Measurements from ENCODE around the gene TMEM221.
A peak's percentile ranks its signal among the peaks of the same experiment; 100 is the strongest.

TMEM221 gene

DNA sequence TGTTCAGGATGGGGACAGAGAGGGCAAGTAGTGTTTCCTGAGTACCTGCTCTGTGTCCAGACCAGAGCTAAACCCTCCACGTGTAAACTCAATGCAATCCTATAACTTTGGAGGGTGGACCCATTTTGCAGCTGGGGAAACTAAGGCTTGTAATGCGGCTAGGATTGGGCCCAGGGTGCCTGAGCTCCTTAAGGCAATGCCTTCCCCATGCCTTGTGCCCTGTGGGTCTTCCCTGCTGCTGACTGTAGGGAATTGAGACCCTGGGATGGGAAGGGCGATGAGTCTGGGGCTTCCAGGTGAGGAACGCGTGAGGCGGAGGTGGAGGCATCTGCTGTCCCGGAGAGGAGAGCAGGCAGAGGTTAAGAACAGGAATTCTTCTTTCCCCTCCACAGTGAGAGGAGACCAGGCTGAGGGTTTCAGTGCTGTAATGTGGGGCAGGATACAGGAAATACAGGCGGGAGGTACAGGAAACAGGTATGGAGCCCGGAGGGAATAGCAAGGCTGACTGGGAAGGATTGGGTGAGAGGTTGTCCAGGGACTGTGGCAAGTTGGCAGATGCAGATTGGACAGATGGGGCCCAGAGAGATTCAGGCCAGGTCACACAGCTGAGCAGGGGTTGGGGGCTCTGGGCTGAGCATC is 41.0 kb upstream of the TMEM221 start:
- Histone ChIP-seq H3K36me3 (ENCODE audit: insufficient read depth, insufficient read length, low read length) (peaks cover 6% of the 10 kb centered on the region), H3K27me3 (ENCODE audit: insufficient read depth, insufficient read length) (no peaks in the 10 kb centered on the region), H3K4me3 (ENCODE audit: insufficient read length, low read depth) (no peak overlapping the region), H3K9me3 (ENCODE audit: insufficient read depth, low read length) (no peaks in the 10 kb centered on the region), H3K4me1 (ENCODE audit: insufficient read depth, insufficient read length) (peaks cover 15% of the 10 kb centered on the region), H3K9ac (ENCODE audit: insufficient read length, low read depth) (no peak overlapping the region)
- TF ChIP-seq YY1 (IDR thresholded peaks at IDR 0.05; ENCODE audit: insufficient read depth, insufficient read length) (no peak), SUZ12 (IDR thresholded peaks at IDR 0.05; ENCODE audit: extremely low read depth, insufficient read depth, insufficient read length) (no peak), ZNF274 (IDR thresholded peaks at IDR 0.05; ENCODE audit: low read depth, low read length) (no peak)
- no peak for DNase-seq (ENCODE audit: low read depth, low spot score)

DNA sequence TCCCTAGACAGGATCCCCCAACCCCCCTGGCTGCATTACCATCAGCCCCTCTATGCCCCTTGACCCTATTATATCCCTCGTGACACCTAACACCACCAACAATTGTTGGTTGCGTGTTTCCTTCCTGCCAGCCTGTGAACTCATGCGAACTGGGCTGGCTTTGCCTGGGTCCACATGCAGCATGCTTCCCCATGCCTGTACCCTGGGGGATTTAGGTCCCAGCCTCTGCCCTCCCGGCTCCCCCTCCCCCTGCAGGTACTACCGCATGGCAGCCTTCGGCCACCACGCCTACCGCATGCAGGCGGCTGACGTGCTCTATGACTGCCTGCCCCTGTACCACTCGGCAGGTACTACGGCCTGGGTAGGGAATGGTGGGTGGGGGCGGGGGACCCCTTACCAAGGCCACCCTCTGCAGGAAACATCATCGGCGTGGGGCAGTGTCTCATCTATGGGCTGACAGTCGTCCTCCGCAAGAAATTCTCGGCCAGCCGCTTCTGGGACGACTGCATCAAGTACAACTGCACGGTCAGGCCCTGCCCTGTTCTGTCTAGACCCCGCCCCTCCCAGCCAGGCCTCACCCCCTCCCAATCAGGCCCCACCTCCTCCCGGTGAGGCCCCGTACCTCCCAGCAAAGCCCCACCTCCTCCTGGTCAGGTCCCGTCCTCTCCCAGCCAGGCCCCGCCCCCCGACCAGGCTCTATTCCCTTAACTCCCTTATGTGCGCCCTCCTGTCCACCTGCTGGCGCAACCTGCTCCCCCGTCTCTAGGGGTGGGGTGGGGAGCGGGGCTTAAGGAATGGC is 40.3 kb upstream of the TMEM221 start:
- Histone ChIP-seq H3K4me1 (ENCODE audit: insufficient read depth, insufficient read length) (peaks cover 15% of the 10 kb centered on the region), H3K27me3 (ENCODE audit: insufficient read depth, insufficient read length) (no peaks in the 10 kb centered on the region), H3K9me3 (ENCODE audit: insufficient read depth, low read length) (no peaks in the 10 kb centered on the region), H3K36me3 (ENCODE audit: insufficient read depth, insufficient read length, low read length) (peaks cover 6% of the 10 kb centered on the region), H3K4me3 (ENCODE audit: insufficient read length, low read depth) (peak overlapping the region; percentile 64), H3K9ac (ENCODE audit: insufficient read length, low read depth) (peak overlapping the region; percentile 69)
- DNase-seq (ENCODE audit: low read depth, low spot score), result peak; percentile 98
- TF ChIP-seq ZNF274 (IDR thresholded peaks at IDR 0.05; ENCODE audit: low read depth, low read length), result no peak
- no peak for TF ChIP-seq YY1 (IDR thresholded peaks at IDR 0.05; ENCODE audit: insufficient read depth, insufficient read length)
- TF ChIP-seq SUZ12 (IDR thresholded peaks at IDR 0.05; ENCODE audit: extremely low read depth, insufficient read depth, insufficient read length), result no peak

DNA sequence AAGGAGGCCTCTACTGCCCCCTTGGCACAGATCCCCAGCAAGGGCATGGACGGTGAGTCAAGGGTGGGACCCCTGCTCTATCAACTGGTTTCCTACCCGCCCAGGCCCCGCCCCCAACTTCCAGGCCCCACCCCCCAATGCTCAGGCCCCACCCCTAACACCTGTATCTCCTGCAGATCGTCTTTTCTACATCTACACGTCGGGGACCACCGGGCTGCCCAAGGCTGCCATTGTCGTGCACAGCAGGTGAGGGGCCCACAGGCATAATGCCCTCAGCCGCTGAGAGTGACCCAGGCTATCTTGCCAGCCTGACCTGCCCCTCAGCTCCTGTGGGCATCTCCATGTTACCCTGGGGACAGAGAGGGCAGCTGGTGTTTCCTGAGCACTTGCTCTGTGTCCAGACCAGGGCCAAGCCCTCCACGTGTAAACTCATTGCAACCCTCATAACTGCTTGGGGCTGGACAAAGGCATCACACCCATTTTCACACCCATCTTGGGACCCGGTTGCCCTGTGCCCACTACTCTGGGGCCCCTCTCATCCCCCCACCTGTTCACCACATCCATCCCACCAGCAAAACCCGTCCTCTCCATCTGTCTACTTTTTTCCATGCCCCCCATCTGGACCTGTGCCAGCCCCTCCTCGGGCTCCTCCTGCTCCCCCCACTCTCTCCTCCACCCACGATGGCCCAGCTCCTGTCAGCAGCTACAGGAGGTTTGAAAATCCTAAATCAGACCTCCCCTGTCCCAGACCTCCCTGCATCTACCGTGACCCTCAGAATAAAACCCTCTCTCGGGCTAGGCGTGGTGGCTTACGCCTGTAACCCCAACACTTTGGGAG is 39.0 kb upstream of the TMEM221 start:
- H3K4me1 ChIP-seq (ENCODE audit: insufficient read depth, insufficient read length), result peaks cover 15% of the 10 kb centered on the region
- no peak overlapping the region for H3K4me3 ChIP-seq (ENCODE audit: insufficient read length, low read depth)
- no peak overlapping the region for H3K9ac ChIP-seq (ENCODE audit: insufficient read length, low read depth)
- H3K36me3 ChIP-seq (ENCODE audit: insufficient read depth, insufficient read length, low read length), result peaks cover 6% of the 10 kb centered on the region
- no peak for DNase-seq (ENCODE audit: low read depth, low spot score)
- peaks cover 1% of the 10 kb centered on the region for H3K27me3 ChIP-seq (ENCODE audit: insufficient read depth, insufficient read length)
- TF ChIP-seq SUZ12 (IDR thresholded peaks at IDR 0.05; ENCODE audit: extremely low read depth, insufficient read depth, insufficient read length) (no peak), YY1 (IDR thresholded peaks at IDR 0.05; ENCODE audit: insufficient read depth, insufficient read length) (no peak), ZNF274 (IDR thresholded peaks at IDR 0.05; ENCODE audit: low read depth, low read length) (no peak)
- no peaks in the 10 kb centered on the region for H3K9me3 ChIP-seq (ENCODE audit: insufficient read depth, low read length)

DNA sequence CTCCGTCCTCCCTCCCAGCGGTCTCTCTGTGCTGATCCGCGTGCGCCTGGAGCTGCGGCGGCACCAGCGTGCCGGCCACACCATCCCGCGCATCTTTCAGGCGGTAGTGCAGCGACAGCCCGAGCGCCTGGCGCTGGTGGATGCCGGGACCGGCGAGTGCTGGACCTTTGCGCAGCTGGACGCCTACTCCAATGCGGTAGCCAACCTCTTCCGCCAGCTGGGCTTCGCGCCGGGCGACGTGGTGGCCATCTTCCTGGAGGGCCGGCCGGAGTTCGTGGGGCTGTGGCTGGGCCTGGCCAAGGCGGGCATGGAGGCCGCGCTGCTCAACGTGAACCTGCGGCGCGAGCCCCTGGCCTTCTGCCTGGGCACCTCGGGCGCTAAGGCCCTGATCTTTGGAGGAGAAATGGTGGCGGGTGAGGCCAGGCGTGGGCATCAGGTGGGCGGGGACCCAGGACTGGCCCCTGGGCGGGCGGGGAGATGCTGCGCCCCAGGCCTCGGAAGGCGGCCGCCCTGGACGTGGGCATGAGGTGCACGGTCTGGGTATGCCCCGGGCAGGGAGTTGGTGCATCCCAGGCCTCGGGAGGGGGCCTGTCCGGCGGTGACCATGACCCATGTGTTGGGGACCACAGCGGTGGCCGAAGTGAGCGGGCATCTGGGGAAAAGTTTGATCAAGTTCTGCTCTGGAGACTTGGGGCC is 38.2 kb upstream of the TMEM221 start:
- H3K4me1 ChIP-seq (ENCODE audit: insufficient read depth, insufficient read length), result peaks cover 15% of the 10 kb centered on the region
- no peak overlapping the region for H3K9ac ChIP-seq (ENCODE audit: insufficient read length, low read depth)
- peaks cover 6% of the 10 kb centered on the region for H3K36me3 ChIP-seq (ENCODE audit: insufficient read depth, insufficient read length, low read length)
- H3K27me3 ChIP-seq (ENCODE audit: insufficient read depth, insufficient read length), result peaks cover 1% of the 10 kb centered on the region
- H3K9me3 ChIP-seq (ENCODE audit: insufficient read depth, low read length), result no peaks in the 10 kb centered on the region
- TF ChIP-seq SUZ12 (IDR thresholded peaks at IDR 0.05; ENCODE audit: extremely low read depth, insufficient read depth, insufficient read length) (no peak), YY1 (IDR thresholded peaks at IDR 0.05; ENCODE audit: insufficient read depth, insufficient read length) (no peak), ZNF274 (IDR thresholded peaks at IDR 0.05; ENCODE audit: low read depth, low read length) (no peak)
- no peak for DNase-seq (ENCODE audit: low read depth, low spot score)
- no peak overlapping the region for H3K4me3 ChIP-seq (ENCODE audit: insufficient read length, low read depth)

DNA sequence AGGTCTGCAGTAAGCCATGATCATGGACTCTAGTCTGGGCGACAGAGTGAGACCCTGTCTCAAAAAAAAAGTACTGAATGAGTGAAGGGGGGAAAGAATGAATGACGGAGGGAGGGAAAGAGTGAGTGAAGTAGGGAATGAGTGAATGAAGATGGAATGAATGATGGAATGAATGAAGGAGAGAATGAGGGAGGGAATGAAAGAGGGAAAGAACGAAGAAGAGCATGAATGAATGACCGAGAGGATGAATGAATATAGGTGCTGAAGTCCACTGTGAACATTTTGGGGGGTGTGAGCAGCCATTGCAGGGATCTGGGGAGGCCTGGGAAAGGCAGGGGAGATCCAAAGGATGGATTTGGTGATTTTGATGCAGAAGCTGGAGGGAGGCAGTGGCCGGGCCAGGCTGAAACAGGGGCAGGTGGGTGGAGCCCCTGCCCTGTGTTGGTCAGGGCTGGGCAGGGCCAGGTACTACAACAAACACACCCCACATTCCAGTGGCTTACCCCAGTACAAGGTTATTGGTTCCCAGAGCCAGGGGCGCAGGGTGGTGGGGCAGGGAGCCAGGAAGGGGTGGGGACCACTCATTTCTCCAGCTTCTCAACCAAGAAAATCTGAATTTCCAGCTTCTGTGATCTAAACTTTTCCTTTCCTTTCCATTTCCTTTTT is 36.2 kb upstream of the TMEM221 start:
- H3K9ac ChIP-seq (ENCODE audit: insufficient read length, low read depth), result no peak overlapping the region
- H3K4me1 ChIP-seq (ENCODE audit: insufficient read depth, insufficient read length), result peaks cover 13% of the 10 kb centered on the region
- DNase-seq (ENCODE audit: low read depth, low spot score), result no peak
- no peak overlapping the region for H3K4me3 ChIP-seq (ENCODE audit: insufficient read length, low read depth)
- no peaks in the 10 kb centered on the region for H3K9me3 ChIP-seq (ENCODE audit: insufficient read depth, low read length)
- TF ChIP-seq SUZ12 (IDR thresholded peaks at IDR 0.05; ENCODE audit: extremely low read depth, insufficient read depth, insufficient read length) (no peak), ZNF274 (IDR thresholded peaks at IDR 0.05; ENCODE audit: low read depth, low read length) (no peak), YY1 (IDR thresholded peaks at IDR 0.05; ENCODE audit: insufficient read depth, insufficient read length) (no peak)
- H3K27me3 ChIP-seq (ENCODE audit: insufficient read depth, insufficient read length), result peaks cover 1% of the 10 kb centered on the region
- H3K36me3 ChIP-seq (ENCODE audit: insufficient read depth, insufficient read length, low read length), result peaks cover 6% of the 10 kb centered on the region

DNA sequence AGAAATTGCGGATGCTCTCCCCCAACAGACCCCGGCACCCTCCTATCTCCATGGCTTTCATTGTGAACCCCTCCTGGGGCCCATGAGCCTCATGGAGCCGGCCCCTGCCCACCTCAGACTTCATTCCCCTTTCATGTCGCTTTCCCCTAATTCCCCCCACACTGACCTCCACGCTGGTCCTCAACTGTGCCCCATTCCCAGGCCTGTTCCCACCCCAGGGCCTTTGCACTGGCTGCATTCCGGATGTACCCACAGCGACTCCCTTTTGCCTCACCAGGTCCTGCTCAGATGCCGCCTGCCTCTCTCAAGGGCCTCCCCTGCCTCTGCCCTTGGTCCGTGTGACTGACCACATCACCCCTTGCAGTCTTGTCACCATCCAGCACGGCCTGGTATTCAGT is 35.1 kb upstream of the TMEM221 start:
- no peak for DNase-seq (ENCODE audit: low read depth, low spot score)
- Histone ChIP-seq H3K4me1 (ENCODE audit: insufficient read depth, insufficient read length) (peaks cover 11% of the 10 kb centered on the region), H3K9me3 (ENCODE audit: insufficient read depth, low read length) (no peaks in the 10 kb centered on the region), H3K4me3 (ENCODE audit: insufficient read length, low read depth) (no peak overlapping the region), H3K27me3 (ENCODE audit: insufficient read depth, insufficient read length) (peaks cover 1% of the 10 kb centered on the region), H3K36me3 (ENCODE audit: insufficient read depth, insufficient read length, low read length) (peaks cover 6% of the 10 kb centered on the region), H3K9ac (ENCODE audit: insufficient read length, low read depth) (no peak overlapping the region)
- TF ChIP-seq ZNF274 (IDR thresholded peaks at IDR 0.05; ENCODE audit: low read depth, low read length) (no peak), YY1 (IDR thresholded peaks at IDR 0.05; ENCODE audit: insufficient read depth, insufficient read length) (no peak), SUZ12 (IDR thresholded peaks at IDR 0.05; ENCODE audit: extremely low read depth, insufficient read depth, insufficient read length) (no peak)
